ENCODE results near the gene AHCYL1. TPM values are rescaled to one million over a fixed set of nuclear protein-coding genes. Genes with fewer than 3 reads are reported as not detected.
A peak's percentile ranks its signal among the peaks of the same experiment; 100 is the strongest.

AHCYL1 gene
- total RNA-seq, 1 donor from 2014 or later: 60.5 TPM

DNA sequence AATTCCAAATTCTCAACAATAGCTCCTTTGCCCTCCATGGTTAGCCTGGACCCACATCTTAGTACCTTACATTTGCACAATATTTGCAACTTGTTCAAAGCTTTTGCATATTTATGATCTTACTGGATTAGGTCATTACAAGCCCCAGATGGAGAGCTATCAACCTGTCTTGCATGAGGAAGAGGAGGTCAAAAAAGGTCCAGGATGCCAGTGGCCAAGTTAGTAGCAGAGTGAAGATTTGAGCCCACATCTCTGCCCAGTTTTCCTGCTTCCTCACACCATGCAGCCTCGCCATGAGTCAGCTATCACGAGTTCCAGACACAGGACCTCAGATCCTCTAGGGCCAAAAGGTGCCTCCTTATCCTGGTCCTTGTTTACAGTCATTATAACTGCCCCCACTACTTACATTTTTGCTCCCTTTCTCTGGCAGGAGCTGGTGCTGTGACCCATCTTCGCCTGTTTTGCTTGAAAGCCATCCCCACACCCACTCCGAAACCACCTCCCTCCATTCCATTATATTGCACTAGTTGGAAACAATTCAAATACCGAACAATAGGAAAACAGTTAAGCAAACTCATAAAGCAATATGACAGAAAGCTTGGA is 5.0 kb upstream of the AHCYL1 start:
- H3K4me1 Mint-ChIP-seq (ENCODE audit: low read depth, unreplicated experiment): peaks cover 22% of the 10 kb centered on the region
- Histone ChIP-seq H3K27ac (ENCODE audit: low read depth, low read length) (no peak overlapping the region), H3K27me3 (ENCODE audit: insufficient read depth, low read length) (no peaks in the 10 kb centered on the region), H3K4me2 (ENCODE audit: low read length) (peak overlapping the region; percentile 13), H3K36me3 (ENCODE audit: insufficient read depth, low read length) (no peaks in the 10 kb centered on the region), H3K9ac (ENCODE audit: low read length) (no peak overlapping the region), H2AFZ (ENCODE audit: low read depth, low read length) (no peak overlapping the region), H3K4me1 (ENCODE audit: insufficient read depth, low read length) (peaks cover 26% of the 10 kb centered on the region), H3K79me2 (ENCODE audit: insufficient read depth, low read length) (no peaks in the 10 kb centered on the region), H3K4me3 (ENCODE audit: insufficient read depth, low read depth, low read length) (no peak overlapping the region), H4K20me1 (ENCODE audit: insufficient read depth, low read length) (no peaks in the 10 kb centered on the region), H3K9me3 (ENCODE audit: insufficient read depth, low read depth, low read length) (no peaks in the 10 kb centered on the region)
- no peak overlapping the region for H3K27ac Mint-ChIP-seq (ENCODE audit: unreplicated experiment)
- H3K27me3 Mint-ChIP-seq (ENCODE audit: low read depth, unreplicated experiment): peaks cover 16% of the 10 kb centered on the region
- TF ChIP-seq, protein P1, sequence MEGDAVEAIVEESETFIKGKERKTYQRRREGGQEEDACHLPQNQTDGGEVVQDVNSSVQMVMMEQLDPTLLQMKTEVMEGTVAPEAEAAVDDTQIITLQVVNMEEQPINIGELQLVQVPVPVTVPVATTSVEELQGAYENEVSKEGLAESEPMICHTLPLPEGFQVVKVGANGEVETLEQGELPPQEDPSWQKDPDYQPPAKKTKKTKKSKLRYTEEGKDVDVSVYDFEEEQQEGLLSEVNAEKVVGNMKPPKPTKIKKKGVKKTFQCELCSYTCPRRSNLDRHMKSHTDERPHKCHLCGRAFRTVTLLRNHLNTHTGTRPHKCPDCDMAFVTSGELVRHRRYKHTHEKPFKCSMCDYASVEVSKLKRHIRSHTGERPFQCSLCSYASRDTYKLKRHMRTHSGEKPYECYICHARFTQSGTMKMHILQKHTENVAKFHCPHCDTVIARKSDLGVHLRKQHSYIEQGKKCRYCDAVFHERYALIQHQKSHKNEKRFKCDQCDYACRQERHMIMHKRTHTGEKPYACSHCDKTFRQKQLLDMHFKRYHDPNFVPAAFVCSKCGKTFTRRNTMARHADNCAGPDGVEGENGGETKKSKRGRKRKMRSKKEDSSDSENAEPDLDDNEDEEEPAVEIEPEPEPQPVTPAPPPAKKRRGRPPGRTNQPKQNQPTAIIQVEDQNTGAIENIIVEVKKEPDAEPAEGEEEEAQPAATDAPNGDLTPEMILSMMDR (IDR thresholded peaks at IDR 0.05; ENCODE audit: insufficient read depth, low read depth, low read length): no peak
- no peak for TF ChIP-seq EZH2 (IDR thresholded peaks at IDR 0.05; ENCODE audit: insufficient read depth, low read length)
- peaks cover 5% of the 10 kb centered on the region for H3K9me3 Mint-ChIP-seq (ENCODE audit: unreplicated experiment)
- DNase-seq (ENCODE audit: low read depth): peak; percentile 53
- no peaks in the 10 kb centered on the region for H3K36me3 Mint-ChIP-seq (ENCODE audit: low read depth, unreplicated experiment)
- no peak for FAIRE-seq
- H3K4me3 Mint-ChIP-seq (ENCODE audit: unreplicated experiment): no peak overlapping the region

DNA sequence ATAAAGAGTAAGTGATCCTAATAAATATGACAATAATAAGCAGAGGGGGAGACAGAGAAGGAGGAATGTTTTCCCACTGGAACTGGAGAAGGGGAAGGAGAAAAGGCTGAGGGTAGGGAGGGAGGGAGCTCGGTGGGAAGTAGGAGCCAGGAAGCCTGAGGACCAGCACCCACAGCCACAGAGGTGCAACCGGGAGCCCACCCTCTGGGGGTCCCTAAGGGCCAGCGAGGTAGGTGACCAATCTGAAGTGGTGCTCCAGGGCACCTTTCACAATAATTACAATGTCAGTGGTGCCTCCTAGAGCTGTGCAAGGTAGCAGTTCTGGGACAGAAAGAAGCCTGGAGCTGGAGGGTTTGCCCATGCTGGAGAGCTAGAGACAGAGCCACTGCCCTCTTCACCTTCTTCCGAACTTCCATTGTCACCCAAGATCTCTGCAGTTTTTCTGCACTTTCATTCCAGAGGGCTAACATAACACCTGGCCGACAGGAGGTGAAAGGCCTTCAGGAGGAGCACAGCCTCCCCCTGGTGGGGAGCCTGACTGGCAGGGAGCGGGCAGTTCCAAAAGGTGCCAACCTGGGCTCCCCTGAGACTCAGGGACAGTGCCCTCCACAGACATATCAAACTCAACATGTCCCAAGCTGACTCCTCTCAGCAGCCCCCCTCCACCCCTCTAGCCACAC is 4.1 kb upstream of the AHCYL1 start:
- Histone ChIP-seq H3K9ac (ENCODE audit: low read length) (no peak overlapping the region), H3K36me3 (ENCODE audit: insufficient read depth, low read length) (no peaks in the 10 kb centered on the region), H3K27ac (ENCODE audit: low read depth, low read length) (no peak overlapping the region), H4K20me1 (ENCODE audit: insufficient read depth, low read length) (peaks cover 4% of the 10 kb centered on the region), H3K4me3 (ENCODE audit: insufficient read depth, low read depth, low read length) (no peak overlapping the region), H2AFZ (ENCODE audit: low read depth, low read length) (no peak overlapping the region), H3K4me1 (ENCODE audit: insufficient read depth, low read length) (peaks cover 23% of the 10 kb centered on the region), H3K79me2 (ENCODE audit: insufficient read depth, low read length) (peaks cover 7% of the 10 kb centered on the region), H3K9me3 (ENCODE audit: insufficient read depth, low read depth, low read length) (no peaks in the 10 kb centered on the region), H3K27me3 (ENCODE audit: insufficient read depth, low read length) (no peaks in the 10 kb centered on the region), H3K4me2 (ENCODE audit: low read length) (no peak overlapping the region)
- no peak for FAIRE-seq
- H3K9me3 Mint-ChIP-seq (ENCODE audit: unreplicated experiment): peaks cover 5% of the 10 kb centered on the region
- H3K36me3 Mint-ChIP-seq (ENCODE audit: low read depth, unreplicated experiment): peaks cover 3% of the 10 kb centered on the region
- peaks cover 24% of the 10 kb centered on the region for H3K4me1 Mint-ChIP-seq (ENCODE audit: low read depth, unreplicated experiment)
- H3K27me3 Mint-ChIP-seq (ENCODE audit: low read depth, unreplicated experiment): peaks cover 16% of the 10 kb centered on the region
- DNase-seq (ENCODE audit: low read depth): no peak
- peak overlapping the region; percentile 34 for H3K27ac Mint-ChIP-seq (ENCODE audit: unreplicated experiment)
- TF ChIP-seq, protein P1 (IDR thresholded peaks at IDR 0.05; ENCODE audit: insufficient read depth, low read depth, low read length): peak; percentile 11
- no peak for TF ChIP-seq EZH2 (IDR thresholded peaks at IDR 0.05; ENCODE audit: insufficient read depth, low read length)
- no peak overlapping the region for H3K4me3 Mint-ChIP-seq (ENCODE audit: unreplicated experiment)

DNA sequence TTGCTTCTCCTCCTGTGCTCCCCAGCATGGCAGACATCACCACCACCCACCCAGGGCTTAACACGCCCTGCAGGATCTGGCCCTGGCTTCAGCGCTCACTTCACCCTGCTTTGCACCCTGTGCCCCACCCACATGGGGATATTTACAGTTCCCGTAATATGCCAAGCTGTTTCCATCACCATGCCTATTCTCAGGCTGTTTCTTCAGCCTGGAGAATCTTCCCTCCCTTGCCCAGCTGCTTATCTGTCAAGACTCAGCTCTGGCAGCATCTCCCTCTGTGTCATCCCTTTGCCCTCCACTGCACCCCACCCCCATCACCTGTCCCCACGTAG is 3.6 kb upstream of the AHCYL1 start:
- Histone ChIP-seq H3K4me3 (ENCODE audit: insufficient read depth, low read depth, low read length) (no peak overlapping the region), H3K4me1 (ENCODE audit: insufficient read depth, low read length) (peaks cover 23% of the 10 kb centered on the region), H3K27me3 (ENCODE audit: insufficient read depth, low read length) (no peaks in the 10 kb centered on the region), H3K9me3 (ENCODE audit: insufficient read depth, low read depth, low read length) (no peaks in the 10 kb centered on the region), H3K27ac (ENCODE audit: low read depth, low read length) (no peak overlapping the region), H2AFZ (ENCODE audit: low read depth, low read length) (no peak overlapping the region), H3K9ac (ENCODE audit: low read length) (no peak overlapping the region), H3K36me3 (ENCODE audit: insufficient read depth, low read length) (no peaks in the 10 kb centered on the region), H3K79me2 (ENCODE audit: insufficient read depth, low read length) (peaks cover 12% of the 10 kb centered on the region), H3K4me2 (ENCODE audit: low read length) (no peak overlapping the region), H4K20me1 (ENCODE audit: insufficient read depth, low read length) (peaks cover 9% of the 10 kb centered on the region)
- H3K9me3 Mint-ChIP-seq (ENCODE audit: unreplicated experiment): peaks cover 5% of the 10 kb centered on the region
- no peak overlapping the region for H3K4me3 Mint-ChIP-seq (ENCODE audit: unreplicated experiment)
- no peak for DNase-seq (ENCODE audit: low read depth)
- H3K4me1 Mint-ChIP-seq (ENCODE audit: low read depth, unreplicated experiment): peaks cover 23% of the 10 kb centered on the region
- peaks cover 16% of the 10 kb centered on the region for H3K27me3 Mint-ChIP-seq (ENCODE audit: low read depth, unreplicated experiment)
- no peak overlapping the region for H3K27ac Mint-ChIP-seq (ENCODE audit: unreplicated experiment)
- TF ChIP-seq, protein P1 (IDR thresholded peaks at IDR 0.05; ENCODE audit: insufficient read depth, low read depth, low read length): peak; percentile 1
- no peak for TF ChIP-seq EZH2 (IDR thresholded peaks at IDR 0.05; ENCODE audit: insufficient read depth, low read length)
- no peak for FAIRE-seq
- peaks cover 3% of the 10 kb centered on the region for H3K36me3 Mint-ChIP-seq (ENCODE audit: low read depth, unreplicated experiment)

All from astrocyte (in vitro differentiated cells and primary cell).